H1 (cell line): ENCODE data around the gene DCUN1D3. TPM values are rescaled to one million over a fixed set of nuclear protein-coding genes. Genes with fewer than 3 reads are reported as not detected.

Experiments
- ASH2L ChIP-seq: fragments of 200-600, 300-600 bp; sonication (generic); IDR thresholded peaks from one replicate; pipeline ENCODE4 v1.7.1; 2017; ENCODE audit warnings: low read length
- ATF3 ChIP-seq: IDR thresholded peaks from 2 replicates; pipeline ENCODE4 v1.6.1; 2011; ENCODE audit warnings: low read depth, mild to moderate bottlenecking, low read length; ENCODE audit not compliant: insufficient read depth
- BCL11A ChIP-seq, 2 experiments: IDR thresholded peaks; one replicate each; pipeline ENCODE4 v1.6.1; 2011; ENCODE audit warnings: low read depth in 2 of 2, low read length in 2 of 2, mild to moderate bottlenecking in 2 of 2
- EGR1 ChIP-seq: IDR thresholded peaks from 2 replicates; pipeline ENCODE4 v1.6.1; 2011; ENCODE audit warnings: low read depth, low read length, borderline replicate concordance
- EP300 ChIP-seq, 2 experiments: IDR thresholded peaks; 1 replicate in 1 of 2; 2 replicates in 1 of 2; pipeline ENCODE4 v1.6.1; 2011 to 2012; ENCODE audit warnings: low read depth in 2 of 2, low read length in 2 of 2, mild to moderate bottlenecking in 2 of 2, borderline replicate concordance in 1 of 2, inconsistent platforms in 1 of 2, moderate library complexity in 1 of 2
- HDAC2 ChIP-seq, 2 experiments: fragments of 300-600 bp in 1 of 2; sonication (generic) in 1 of 2; IDR thresholded peaks; 2 replicates each; pipeline ENCODE4 v1.6.1; 2011 to 2012; ENCODE audit warnings: low read depth in 2 of 2, low read length in 2 of 2, mild to moderate bottlenecking in 2 of 2, moderate library complexity in 2 of 2, borderline replicate concordance in 1 of 2, inconsistent platforms in 1 of 2
- HDAC6 ChIP-seq: IDR thresholded peaks from one replicate; pipeline ENCODE4 v1.7.1; 2012; ENCODE audit warnings: low read depth, mild to moderate bottlenecking, inconsistent platforms, low read length, moderate library complexity
- KDM5A ChIP-seq: fragments of 200-600 bp; IDR thresholded peaks from 2 replicates; pipeline ENCODE4 v1.7.1; 2012; ENCODE audit warnings: mild to moderate bottlenecking, low read length, inconsistent platforms, mixed read lengths
- PHF8 ChIP-seq: fragments of 200-600 bp; sonication (generic); conservative IDR thresholded peaks from 2 replicates; pipeline ENCODE4 v1.7.1; 2012; ENCODE audit warnings: low read depth, mild to moderate bottlenecking, inconsistent platforms, low read length, moderate library complexity
- POLR2A ChIP-seq, 2 experiments: IDR thresholded peaks; 1 replicate in 1 of 2; 2 replicates in 1 of 2; pipeline ENCODE4 v1.6.1; 2011; ENCODE audit warnings: low read depth in 2 of 2, low read length in 2 of 2, mild to moderate bottlenecking in 2 of 2; ENCODE audit errors: control extremely low read depth in 1 of 2
- POLR2AphosphoS5 ChIP-seq: IDR thresholded peaks from 2 replicates; pipeline ENCODE4 v1.6.1; 2011; ENCODE audit warnings: low read depth, low read length
- RAD21 ChIP-seq, 2 experiments: IDR thresholded peaks in 1 of 2; conservative IDR thresholded peaks in 1 of 2; 2 replicates each; pipeline ENCODE4 v1.6.1; 2011; ENCODE audit warnings: low read depth in 2 of 2, low read length in 2 of 2, improper control_type of control experiment in 1 of 2, inconsistent platforms in 1 of 2, mild to moderate bottlenecking in 1 of 2, moderate library complexity in 1 of 2
- RBBP5 ChIP-seq: IDR thresholded peaks from 2 replicates; pipeline ENCODE4 v1.7.1; 2012; ENCODE audit warnings: low read depth, mild to moderate bottlenecking, inconsistent platforms, low read length, moderate library complexity, borderline replicate concordance
- SIN3A ChIP-seq, 2 experiments: IDR thresholded peaks in 1 of 2; conservative IDR thresholded peaks in 1 of 2; 2 replicates each; pipeline ENCODE4 v1.6.1; 2011 to 2012; ENCODE audit warnings: low read length in 2 of 2, improper control_type of control experiment in 1 of 2, low read depth in 1 of 2, mild to moderate bottlenecking in 1 of 2
- SIX5 ChIP-seq: IDR thresholded peaks from 2 replicates; pipeline ENCODE4 v1.6.1; 2011; ENCODE audit warnings: mild to moderate bottlenecking, low read depth, low read length
- SRF ChIP-seq: IDR thresholded peaks from 2 replicates; pipeline ENCODE4 v1.6.1; 2011; ENCODE audit warnings: mild to moderate bottlenecking, low read depth, low read length, moderate library complexity
- TAF1 ChIP-seq: IDR thresholded peaks from 2 replicates; pipeline ENCODE4 v1.6.1; 2011; ENCODE audit warnings: mild to moderate bottlenecking, low read depth, low read length
- TAF7 ChIP-seq: optimal IDR thresholded peaks from 2 replicates; pipeline ENCODE3; 2011; ENCODE audit warnings: low read depth, mild to moderate bottlenecking, inconsistent platforms, low read length, moderate library complexity, borderline replicate concordance
- TBP ChIP-seq: IDR thresholded peaks from 2 replicates; pipeline ENCODE4 v1.6.1; 2011; ENCODE audit warnings: low read depth, low read length, improper control_type of control experiment
- polyA plus RNA-seq, 7 experiments: library from polyadenylated mRNA; depleted of rRNA in 3 of 7; stranded (reverse) in 5 of 7; unstranded in 2 of 7; fragments of >200 nt in 5 of 7; fragments of 200-250 nt in 2 of 7; gene quantifications; 1 replicate in 5 of 7; 2 replicates in 1 of 7; 4 replicates in 1 of 7; pipeline versions ENCODE4 v1.2.1 to v1.2.3, GENCODE V29; 2011 to 2013; ENCODE audit warnings: missing spikeins in 2 of 7, mixed read lengths in 2 of 7
- total RNA-seq: library from RNA; stranded (reverse); fragmentation: NEBNext Ultra II Directional; extraction: Animal tissue kit (Norgen Biotek cat#: 25700); gene quantifications from 2 replicates; pipeline ENCODE4 v1.2.1, GENCODE V29; 2021

Gene DCUN1D3
- total and polyA plus RNA-seq, 2 of the 8 experiments (the other 6 are each of a cell fraction or from before 2014, with no cell fraction given), result 3.5 to 18.2 TPM

GRCh38 chr16:20900299-20901067 is at the start of gene DCUN1D3, which contains the start of gene LYRM1 (continued):
- TF ChIP-seq TAF1, result peak; percentile 88
- TF ChIP-seq RBBP5, result peak; percentile 83; the same call in 1 of the 2 replicates
- TF ChIP-seq HDAC6, result no peak
- TF ChIP-seq ATF3, result peak; percentile 68; the same call in 1 of the 2 replicates
- TF ChIP-seq SIX5, result peak; percentile 45; the same call in 1 of the 2 replicates
- no peak for TF ChIP-seq HDAC2 (IDR thresholded peaks at IDR 0.05; ENCODE audit: borderline replicate concordance in 1 of 2, low read depth in 2 of 2, low read length in 2 of 2)
- 0 out of 4 replicates have a peak, but pooled peaks of 1 of the 2 experiments have one; percentile 3 for TF ChIP-seq RAD21 (IDR thresholded peaks at IDR 0.05 in 1 of 2, conservative IDR thresholded peaks at IDR 0.05 in 1 of 2; ENCODE audit: low read depth in 2 of 2, low read length in 2 of 2)
- no peak for TF ChIP-seq BCL11A (IDR thresholded peaks at IDR 0.05; ENCODE audit: low read depth in 2 of 2, low read length in 2 of 2)
- TF ChIP-seq TAF7, result peak; percentile 84
- peak; percentile 31 for TF ChIP-seq ASH2L
- TF ChIP-seq POLR2AphosphoS5, result no peak; the same call in none of the 2 replicates
- peak; percentile 60 to 91 for TF ChIP-seq POLR2A (IDR thresholded peaks at IDR 0.05; ENCODE audit: control extremely low read depth in 1 of 2, low read depth in 2 of 2, low read length in 2 of 2)
- TF ChIP-seq SIN3A (conservative IDR thresholded peaks at IDR 0.05 in 1 of 2, IDR thresholded peaks at IDR 0.05 in 1 of 2; ENCODE audit: low read depth in 1 of 2, low read length in 2 of 2), result peak in 1 of 2 experiments; percentile 70; a peak in 2 of 4 replicates
- peak; percentile 75; the same call in 1 of the 2 replicates for TF ChIP-seq SRF
- TF ChIP-seq EP300 (IDR thresholded peaks at IDR 0.05; ENCODE audit: borderline replicate concordance in 1 of 2, low read depth in 2 of 2, low read length in 2 of 2), result peak in 1 of 2 experiments; percentile 98; a peak in 2 of 3 replicates
- peak; percentile 69; the same call in 1 of the 2 replicates for TF ChIP-seq EGR1
- no peak for TF ChIP-seq KDM5A
- peak; percentile 83 for TF ChIP-seq PHF8
- TF ChIP-seq TBP, result peak; percentile 74; the same call in 1 of the 2 replicates
